Peyer's patch (tissue), 4 donors: Measurements from ENCODE around the gene LTO1.

Experiments
- POLR2A ChIP-seq, 2 donors: fragments of 450-650 bp; IDR thresholded peaks; one replicate each; pipeline ENCODE4 v1.5.1; 2017; ENCODE audit warnings: antibody characterized with exemption in 2 of 2, mild to moderate bottlenecking in 2 of 2, moderate library complexity in 2 of 2
- TF ChIP-seq, protein P1 (sequence below), 6 experiments: fragments of 450-650 bp in 4 of 6; fragments of 200-600 bp in 2 of 6; sonication (generic) in 1 of 6; IDR thresholded peaks; one replicate each; pipeline ENCODE4 v1.5.1; 2017 to 2019; ENCODE audit warnings: antibody characterized with exemption in 6 of 6, mild to moderate bottlenecking in 3 of 6, moderate library complexity in 1 of 6

DNA sequence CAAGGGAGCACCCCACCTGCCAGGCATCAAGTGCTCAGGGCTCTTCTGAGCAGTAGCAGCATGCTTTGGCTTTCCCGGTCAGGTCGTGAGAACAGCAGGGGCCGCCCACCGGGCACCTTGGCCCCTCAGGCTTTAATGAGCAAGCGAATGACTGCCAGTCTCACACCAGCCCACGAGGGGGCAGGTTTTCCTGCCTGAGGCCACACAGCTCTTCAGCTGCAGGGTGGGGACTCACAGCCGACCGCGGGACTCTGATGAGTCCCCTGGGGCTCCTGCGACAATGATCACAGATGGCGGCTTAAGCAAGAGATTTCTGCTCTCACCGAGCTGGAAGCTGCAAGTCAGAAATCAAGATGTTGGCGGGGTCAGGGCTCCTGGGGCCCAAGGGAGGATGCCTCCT is 43.0 kb upstream of the LTO1 start:
- TF ChIP-seq POLR2A (IDR thresholded peaks at IDR 0.05), result no peak
- TF ChIP-seq, protein P1, sequence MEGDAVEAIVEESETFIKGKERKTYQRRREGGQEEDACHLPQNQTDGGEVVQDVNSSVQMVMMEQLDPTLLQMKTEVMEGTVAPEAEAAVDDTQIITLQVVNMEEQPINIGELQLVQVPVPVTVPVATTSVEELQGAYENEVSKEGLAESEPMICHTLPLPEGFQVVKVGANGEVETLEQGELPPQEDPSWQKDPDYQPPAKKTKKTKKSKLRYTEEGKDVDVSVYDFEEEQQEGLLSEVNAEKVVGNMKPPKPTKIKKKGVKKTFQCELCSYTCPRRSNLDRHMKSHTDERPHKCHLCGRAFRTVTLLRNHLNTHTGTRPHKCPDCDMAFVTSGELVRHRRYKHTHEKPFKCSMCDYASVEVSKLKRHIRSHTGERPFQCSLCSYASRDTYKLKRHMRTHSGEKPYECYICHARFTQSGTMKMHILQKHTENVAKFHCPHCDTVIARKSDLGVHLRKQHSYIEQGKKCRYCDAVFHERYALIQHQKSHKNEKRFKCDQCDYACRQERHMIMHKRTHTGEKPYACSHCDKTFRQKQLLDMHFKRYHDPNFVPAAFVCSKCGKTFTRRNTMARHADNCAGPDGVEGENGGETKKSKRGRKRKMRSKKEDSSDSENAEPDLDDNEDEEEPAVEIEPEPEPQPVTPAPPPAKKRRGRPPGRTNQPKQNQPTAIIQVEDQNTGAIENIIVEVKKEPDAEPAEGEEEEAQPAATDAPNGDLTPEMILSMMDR (IDR thresholded peaks at IDR 0.05), result peak in 3 of 6 experiments; percentile 39 to 45 (median 42)
